Measurements from ENCODE around the gene MPL.

Gene MPL

GRCh38 chr1:43306688-43307457, 30.7 kb upstream of the MPL start:
- no peak for DNase-seq (ENCODE audit: low spot score)

- DNase-seq (ENCODE audit: low spot score), result no peak
Measured at GRCh38 chr1:43307458-43308158, 30.0 kb upstream of the MPL start.

- no peak for DNase-seq (ENCODE audit: low spot score)
Measured at GRCh38 chr1:43308635-43309404, 28.8 kb upstream of the MPL start.

- DNase-seq (ENCODE audit: low spot score), result peak; percentile 45
Measured at GRCh38 chr1:43309405-43310025, 28.1 kb upstream of the MPL start.

GRCh38 chr1:43311521-43311920, 26.1 kb upstream of the MPL start:
- no peak for DNase-seq (ENCODE audit: low spot score)

GRCh38 chr1:43312212-43312623, 25.4 kb upstream of the MPL start:
- DNase-seq (ENCODE audit: low spot score), result no peak

- DNase-seq (ENCODE audit: low spot score), result no peak
Measured at GRCh38 chr1:43312663-43313515, 24.7 kb upstream of the MPL start.

GRCh38 chr1:43313771-43314170, 23.8 kb upstream of the MPL start:
- no peak for DNase-seq (ENCODE audit: low spot score)

- DNase-seq (ENCODE audit: low spot score), result no peak
Measured at GRCh38 chr1:43314233-43314632, 23.4 kb upstream of the MPL start.

GRCh38 chr1:43315481-43315880, 22.1 kb upstream of the MPL start:
- no peak for DNase-seq (ENCODE audit: low spot score)

GRCh38 chr1:43315963-43316737, 21.5 kb upstream of the MPL start:
- no peak for DNase-seq (ENCODE audit: low spot score)

GRCh38 chr1:43316738-43317520, 20.7 kb upstream of the MPL start:
- DNase-seq (ENCODE audit: low spot score), result no peak

- no peak for DNase-seq (ENCODE audit: low spot score)
Measured at GRCh38 chr1:43317817-43318471, 19.7 kb upstream of the MPL start.

GRCh38 chr1:43318831-43319230, 18.8 kb upstream of the MPL start:
- DNase-seq (ENCODE audit: low spot score), result no peak

- DNase-seq (ENCODE audit: low spot score), result no peak
Measured at GRCh38 chr1:43319288-43319687, 18.3 kb upstream of the MPL start.

- peak; percentile 6 for DNase-seq (ENCODE audit: low spot score)
Measured at GRCh38 chr1:43319766-43320165, 17.9 kb upstream of the MPL start.

GRCh38 chr1:43321331-43321891, 16.2 kb upstream of the MPL start:
- no peak for DNase-seq (ENCODE audit: low spot score)

GRCh38 chr1:43322506-43322905, 15.1 kb upstream of the MPL start:
- no peak for DNase-seq (ENCODE audit: low spot score)

- no peak for DNase-seq (ENCODE audit: low spot score)
Measured at GRCh38 chr1:43324810-43325209, 12.8 kb upstream of the MPL start.
